Measurements from ENCODE around the gene ATOH1. TPM values are rescaled to one million over a fixed set of nuclear protein-coding genes. Genes with fewer than 3 reads are reported as not detected.
A peak's percentile ranks its signal among the peaks of the same experiment; 100 is the strongest.

Gene ATOH1
- total and polyA plus RNA-seq, 10 of the 15 experiments (the other 5 are each of a cell fraction or from before 2014, with no cell fraction given) = not detected

DNA sequence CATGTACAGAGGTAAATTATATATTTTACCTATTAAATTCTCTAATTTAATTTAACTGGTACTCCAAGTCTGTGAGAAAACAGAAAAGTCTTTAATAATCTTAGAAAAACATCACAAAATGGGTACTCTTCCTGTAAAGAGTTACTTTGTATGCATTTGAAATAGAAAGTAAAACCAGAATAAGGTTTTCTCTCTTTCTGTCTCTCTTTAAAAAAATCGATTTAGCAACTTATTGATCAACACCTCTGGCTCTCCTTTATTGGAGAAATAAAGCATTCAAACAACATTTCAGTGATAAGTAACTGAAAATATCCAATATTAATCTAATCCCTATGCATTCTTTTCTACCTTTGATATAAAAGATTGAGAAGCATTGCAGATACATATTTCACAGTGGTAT, 27.4 kb downstream of the ATOH1 start:
- ChIA-PET SMC1A (ENCODE audit: uncharacterized antibody, unreplicated experiment) (interaction anchor here (1.3 kb wide), 1 partner anchor 22 kb away, joined by 3 read pairs; no protein-coding TSS in a partner anchor), CTCF (no interaction called here), RAD21 (ENCODE audit: unreplicated experiment) (no interaction called here), POLR2A (no interaction called here)
- TF ChIP-seq MTA3 (IDR thresholded peaks at IDR 0.05; ENCODE audit: borderline replicate concordance, low read length) = no peak
- TF ChIP-seq CUX1 (IDR thresholded peaks at IDR 0.05; ENCODE audit: insufficient replicate concordance, low read depth, low read length) = peak; percentile 64
- TF ChIP-seq, protein P1, sequence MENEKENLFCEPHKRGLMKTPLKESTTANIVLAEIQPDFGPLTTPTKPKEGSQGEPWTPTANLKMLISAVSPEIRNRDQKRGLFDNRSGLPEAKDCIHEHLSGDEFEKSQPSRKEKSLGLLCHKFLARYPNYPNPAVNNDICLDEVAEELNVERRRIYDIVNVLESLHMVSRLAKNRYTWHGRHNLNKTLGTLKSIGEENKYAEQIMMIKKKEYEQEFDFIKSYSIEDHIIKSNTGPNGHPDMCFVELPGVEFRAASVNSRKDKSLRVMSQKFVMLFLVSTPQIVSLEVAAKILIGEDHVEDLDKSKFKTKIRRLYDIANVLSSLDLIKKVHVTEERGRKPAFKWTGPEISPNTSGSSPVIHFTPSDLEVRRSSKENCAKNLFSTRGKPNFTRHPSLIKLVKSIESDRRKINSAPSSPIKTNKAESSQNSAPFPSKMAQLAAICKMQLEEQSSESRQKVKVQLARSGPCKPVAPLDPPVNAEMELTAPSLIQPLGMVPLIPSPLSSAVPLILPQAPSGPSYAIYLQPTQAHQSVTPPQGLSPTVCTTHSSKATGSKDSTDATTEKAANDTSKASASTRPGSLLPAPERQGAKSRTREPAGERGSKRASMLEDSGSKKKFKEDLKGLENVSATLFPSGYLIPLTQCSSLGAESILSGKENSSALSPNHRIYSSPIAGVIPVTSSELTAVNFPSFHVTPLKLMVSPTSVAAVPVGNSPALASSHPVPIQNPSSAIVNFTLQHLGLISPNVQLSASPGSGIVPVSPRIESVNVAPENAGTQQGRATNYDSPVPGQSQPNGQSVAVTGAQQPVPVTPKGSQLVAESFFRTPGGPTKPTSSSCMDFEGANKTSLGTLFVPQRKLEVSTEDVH (IDR thresholded peaks at IDR 0.05; ENCODE audit: low read depth, partially characterized antibody) = no peak
- no peak for TF ChIP-seq SREBF1 (IDR thresholded peaks at IDR 0.05; ENCODE audit: low read length)
- TF ChIP-seq, protein P2, sequence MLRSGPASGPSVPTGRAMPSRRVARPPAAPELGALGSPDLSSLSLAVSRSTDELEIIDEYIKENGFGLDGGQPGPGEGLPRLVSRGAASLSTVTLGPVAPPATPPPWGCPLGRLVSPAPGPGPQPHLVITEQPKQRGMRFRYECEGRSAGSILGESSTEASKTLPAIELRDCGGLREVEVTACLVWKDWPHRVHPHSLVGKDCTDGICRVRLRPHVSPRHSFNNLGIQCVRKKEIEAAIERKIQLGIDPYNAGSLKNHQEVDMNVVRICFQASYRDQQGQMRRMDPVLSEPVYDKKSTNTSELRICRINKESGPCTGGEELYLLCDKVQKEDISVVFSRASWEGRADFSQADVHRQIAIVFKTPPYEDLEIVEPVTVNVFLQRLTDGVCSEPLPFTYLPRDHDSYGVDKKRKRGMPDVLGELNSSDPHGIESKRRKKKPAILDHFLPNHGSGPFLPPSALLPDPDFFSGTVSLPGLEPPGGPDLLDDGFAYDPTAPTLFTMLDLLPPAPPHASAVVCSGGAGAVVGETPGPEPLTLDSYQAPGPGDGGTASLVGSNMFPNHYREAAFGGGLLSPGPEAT (IDR thresholded peaks at IDR 0.05; ENCODE audit: low read depth) = no peak
- Histone ChIP-seq H3K4me3 (no peak overlapping the region), H3K36me3 (ENCODE audit: control insufficient read depth in 2 of 2, insufficient read depth in 2 of 2, low read length in 1 of 2) (no peaks in the 10 kb centered on the region), H4K20me1 (ENCODE audit: control insufficient read depth, insufficient read depth) (no peaks in the 10 kb centered on the region), H3K27ac (ENCODE audit: control insufficient read depth, insufficient read depth) (no peak overlapping the region), H3K4me2 (ENCODE audit: control insufficient read depth, insufficient read depth) (no peak overlapping the region), H3K9ac (ENCODE audit: control insufficient read depth, insufficient read depth, low read length) (no peak overlapping the region), H3K79me2 (ENCODE audit: control insufficient read depth, insufficient read depth, low read length) (no peaks in the 10 kb centered on the region), H3K27me3 (replicated peaks in 1 of 2; ENCODE audit: control insufficient read depth in 2 of 2, insufficient read depth in 2 of 2, low read length in 1 of 2) (no peaks in the 10 kb centered on the region), H3K9me3 (replicated peaks; ENCODE audit: control insufficient read depth, insufficient read depth, low read length) (no peaks in the 10 kb centered on the region), H2AFZ (ENCODE audit: control insufficient read depth, low read depth, low read length) (no peak overlapping the region), H3K4me1 (ENCODE audit: control insufficient read depth, insufficient read depth, low read length) (no peaks in the 10 kb centered on the region)
- BruUV-seq (replicated peaks) = no TSS peak
- WGBS (ENCODE audit: insufficient coverage, insufficient replicate concordance, low lambda C conversion rate, missing lambda C conversion rate) = 0% methylated on average over 1 of the region's 1 CpG
- intact Hi-C loops (cut with micrococcal nuclease; ENCODE audit: unreplicated experiment) (no loop called here), in situ Hi-C loops (cut with MboI) (no loop called here)
- FAIRE-seq = no peak
- DNase-seq (ENCODE audit: low read depth, low spot score) = no peak
- ATAC-seq = peak; percentile 44; the same call in 2 of the 3 replicates

All from GM12878 (cell line).